Thyroid gland (tissue), 4 donors: ENCODE measurements around the gene ADRA2C.

Experiments used
- CTCF ChIP-seq, 6 experiments: fragments of 200-600 bp in 3 of 6; fragments of 450-650 bp in 3 of 6; sonication (generic) in 3 of 6; IDR thresholded peaks; one replicate each; pipeline ENCODE4 v1.5.1; 2016 to 2019; ENCODE audit warnings: antibody characterized with exemption in 6 of 6, mild to moderate bottlenecking in 2 of 6, inconsistent platforms in 1 of 6, moderate library complexity in 1 of 6
- POLR2A ChIP-seq, 2 donors: fragments of 450-650 bp; IDR thresholded peaks; one replicate each; pipeline ENCODE4 v1.6.1; 2017; ENCODE audit warnings: antibody characterized with exemption in 2 of 2, mild to moderate bottlenecking in 2 of 2, moderate library complexity in 1 of 2

GRCh38 chr4:3733195-3733594, 33.0 kb upstream of the ADRA2C start:
- TF ChIP-seq CTCF (IDR thresholded peaks at IDR 0.05) (no peak), POLR2A (IDR thresholded peaks at IDR 0.05) (no peak)
